Retinal pigment epithelial cell (primary cell): ENCODE measurements around the gene RPS26.

Source experiments
- DNase-seq: peaks from one replicate; pipeline ENCODE4 v3.0.0-alpha.2; 2010; ENCODE audit warnings: low read depth
- H3K4me3 ChIP-seq: 2 replicates; pipeline ENCODE4 v1.5.1; 2011; ENCODE audit warnings: mild to moderate bottlenecking, low read length, control low read depth, moderate library complexity
- CTCF ChIP-seq: conservative IDR thresholded peaks from 2 replicates; pipeline ENCODE4 v1.5.1; 2011; ENCODE audit warnings: low read depth, low read length, control low read depth, inconsistent platforms

The RPS26 gene

GRCh38 chr12:56029166-56029519 lies 12.6 kb upstream of the RPS26 start:
- no peak overlapping the region for H3K4me3 ChIP-seq
- no peak for DNase-seq
- no peak for TF ChIP-seq CTCF

- no peak for DNase-seq
- peak; percentile 87 for TF ChIP-seq CTCF
- H3K4me3 ChIP-seq: no peak overlapping the region
Measured at GRCh38 chr12:56029666-56030293, 11.9 kb upstream of the RPS26 start.

- no peak for DNase-seq
- TF ChIP-seq CTCF: no peak
Measured at GRCh38 chr12:56031987-56032386, 9.7 kb upstream of the RPS26 start.

GRCh38 chr12:56034586-56035332 lies 7.0 kb upstream of the RPS26 start:
- H3K4me3 ChIP-seq: no peak overlapping the region
- TF ChIP-seq CTCF: no peak
- no peak for DNase-seq

More at GRCh38 chr12:56031987-56032386, 9.7 kb upstream of the RPS26 start:
- no peak overlapping the region for H3K4me3 ChIP-seq

- no peak for DNase-seq
- no peak overlapping the region for H3K4me3 ChIP-seq
- no peak for TF ChIP-seq CTCF
Measured at GRCh38 chr12:56037161-56037560, 4.6 kb upstream of the RPS26 start.

GRCh38 chr12:56038022-56038655 lies 3.6 kb upstream of the RPS26 start:
- H3K4me3 ChIP-seq: no peak overlapping the region
- DNase-seq: no peak
- TF ChIP-seq CTCF: no peak
